CD4-positive, alpha-beta T cell treated with Interleukin-4 for 4 hours (primary cell): ENCODE measurements around the gene AMFR.

Source experiments
- DNase-seq: peaks from one replicate; pipeline ENCODE4 v3.0.0-alpha.2; 2020

The AMFR gene

GRCh38 chr16:56362057-56362655 is 63.2 kb downstream of the AMFR start:
- DNase-seq = no peak

GRCh38 chr16:56360117-56361008 is 65.0 kb downstream of the AMFR start:
- no peak for DNase-seq

- no peak for DNase-seq
Measured at GRCh38 chr16:56357765-56358322, 67.5 kb downstream of the AMFR start.

GRCh38 chr16:56357241-56357764 is 68.0 kb downstream of the AMFR start:
- DNase-seq = no peak

- peak; percentile 54 for DNase-seq
Measured at GRCh38 chr16:56356276-56357240, 68.8 kb downstream of the AMFR start.

GRCh38 chr16:56355786-56356275 is 69.5 kb downstream of the AMFR start:
- DNase-seq = no peak

- DNase-seq = no peak
Measured at GRCh38 chr16:56355221-56355620, 70.1 kb downstream of the AMFR start.

GRCh38 chr16:56354746-56355145 is 70.6 kb downstream of the AMFR start:
- DNase-seq = no peak

GRCh38 chr16:56354016-56354415 is 71.3 kb downstream of the AMFR start:
- no peak for DNase-seq

- DNase-seq = no peak
Measured at GRCh38 chr16:56353054-56353921, 72.1 kb downstream of the AMFR start.

- no peak for DNase-seq
Measured at GRCh38 chr16:56352351-56353053, 72.8 kb downstream of the AMFR start.

- DNase-seq = no peak
Measured at GRCh38 chr16:56351481-56351880, 73.9 kb downstream of the AMFR start.

GRCh38 chr16:56350491-56351405 is 74.6 kb downstream of the AMFR start:
- DNase-seq = no peak

GRCh38 chr16:56349711-56350161 is 75.6 kb downstream of the AMFR start:
- no peak for DNase-seq

- DNase-seq = no peak
Measured at GRCh38 chr16:56349086-56349415, 76.3 kb downstream of the AMFR start.

- no peak for DNase-seq
Measured at GRCh38 chr16:56348168-56349085, 76.9 kb downstream of the AMFR start.

GRCh38 chr16:56347670-56348069 is 77.7 kb downstream of the AMFR start:
- no peak for DNase-seq

GRCh38 chr16:56347166-56347565 is 78.2 kb downstream of the AMFR start:
- DNase-seq = no peak
